Pancreas (tissue), 10 donors: Measurements from ENCODE around the gene IL12B. TPM values are rescaled to one million over a fixed set of nuclear protein-coding genes. Genes with fewer than 3 reads are reported as not detected.
A peak's percentile ranks its signal among the peaks of the same experiment; 100 is the strongest.

Source experiments
- ATAC-seq, 4 donors: fragments of 200-7000 bp; cut with Tn5 transposase; one replicate each; pipeline versions ENCODE4 v1.8.0 to v1.9.1; 2020; ENCODE audit warnings: mild to moderate bottlenecking in 4 of 4, moderate library complexity in 4 of 4
- DNase-seq, 6 donors: peaks; one replicate each; pipeline ENCODE4 v3.0.0-alpha.2; 2020
- FAIRE-seq: peaks from 2 replicates; lab custom pipeline; 2012; peaks lifted over from hg19 to GRCh38; lab: Jason Lieb, UNC
- H3K27ac ChIP-seq, 4 donors: fragments of 200-600 bp; sonication (generic); 1 replicate in 3 of 4; 2 replicates in 1 of 4; pipeline versions ENCODE4 v1.5.0 to v1.8.0; 2020
- H3K27me3 ChIP-seq, 4 donors: fragments of 200-600 bp; one replicate each; pipeline ENCODE4 v1.8.0; 2021
- H3K36me3 ChIP-seq, 3 donors: fragments of 200-600 bp; sonication (generic) in 1 of 3; one replicate each; pipeline versions ENCODE4 v1.5.0 to v1.8.0; 2020 to 2021
- H3K4me1 ChIP-seq, 3 donors: fragments of 200-600 bp; one replicate each; pipeline ENCODE4 v1.8.0; 2021
- H3K4me3 ChIP-seq, 4 donors: fragments of 200-600 bp; sonication (generic) in 2 of 4; one replicate each; pipeline versions ENCODE4 v1.5.0 to v1.8.0; 2020 to 2021
- H3K9me3 ChIP-seq, 4 donors: fragments of 200-600 bp; one replicate each; pipeline ENCODE4 v1.8.0; 2021
- WGBS, 2 donors: extraction: QIAGEN DNeasy Blood & Tissue Kit; methylation state at CpG; one replicate each; pipeline ENCODE4 v1.1.7; 2013; 5-methylcytosine and 5-hydroxymethylcytosine counted together
- intact Hi-C, 3 donors: fragments of 100-400 bp; cut with DNase I; formaldehyde crosslinking; loops; one replicate each; pipeline versions ENCODE4 v1.11.1 to v1.14.2; 2022
- polyA plus RNA-seq, 2 donors: library from polyadenylated mRNA; stranded (reverse); fragments of 200-250 nt; gene quantifications; one replicate each; pipeline ENCODE4 v1.2.3, GENCODE V29; 2013
- total RNA-seq, 6 donors: library from RNA; stranded (reverse); fragmentation: NEBNext Ultra II Directional in 4 of 6; extraction: Animal tissue kit (Norgen Biotek cat#: 25700) in 4 of 6; gene quantifications; one replicate each; pipeline versions ENCODE4 v1.2.1 to v1.2.4, GENCODE V29; 2021 to 2023
- TF ChIP-seq, protein P1 (sequence below), 4 donors: fragments of 200-600 bp; sonication (generic) in 3 of 4; IDR thresholded peaks; one replicate each; pipeline versions ENCODE4 v1.5.0 to v1.8.0; 2021; ENCODE audit warnings: antibody characterized with exemption in 4 of 4
- donor health status: healthy with polysubstance abuse.
- donor health status: DM: no; HTN: no; CAD: no; lungs with moderate emphysema.
- donor health status: DM: no; HTN: no; CAD: no.
- donor health status: control.
- donor health status: control.
- donor health status: Bipolar disorder and iron deficiency.
- donor health status: DM: yes; HTN: yes; CAD: no.
- donor health status: DM: no; HTN: no; CAD: no.
- donor health status: DM: no; HTN: no; CAD: no.
- donor health status: DM: yes; HTN: yes; CAD: no.

Gene IL12B
- total and polyA plus RNA-seq, 8 donors: not detected

DNA sequence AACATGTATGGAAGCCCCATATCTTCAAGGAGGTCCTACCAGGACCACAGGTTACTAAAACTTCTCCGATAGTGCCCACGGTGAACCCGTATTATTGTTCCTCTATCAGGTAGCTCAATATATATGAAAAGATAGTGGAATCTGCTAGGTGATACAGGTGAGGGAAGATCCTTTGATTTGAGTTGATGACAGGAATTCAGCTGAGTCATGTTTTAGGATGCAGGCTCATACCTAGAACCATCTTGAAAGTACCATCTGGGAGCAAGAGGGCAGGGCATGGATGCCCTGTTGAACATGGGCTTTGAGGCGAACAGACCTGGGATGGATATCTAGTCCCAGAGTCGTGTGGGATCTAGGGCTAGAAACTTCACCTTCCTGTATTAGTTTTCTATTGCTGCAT is 35.4 kb downstream of the IL12B start:
- no peak for ATAC-seq
- H3K27ac ChIP-seq: no peak overlapping the region
- no peak overlapping the region for H3K4me3 ChIP-seq
- WGBS, 2 donors: 85 to 91% methylated on average over 5 of the region's 5 CpGs
- H3K36me3 ChIP-seq: no peaks in the 10 kb centered on the region
- no peaks in the 10 kb centered on the region for H3K9me3 ChIP-seq
- DNase-seq: no peak
- TF ChIP-seq, protein P1, sequence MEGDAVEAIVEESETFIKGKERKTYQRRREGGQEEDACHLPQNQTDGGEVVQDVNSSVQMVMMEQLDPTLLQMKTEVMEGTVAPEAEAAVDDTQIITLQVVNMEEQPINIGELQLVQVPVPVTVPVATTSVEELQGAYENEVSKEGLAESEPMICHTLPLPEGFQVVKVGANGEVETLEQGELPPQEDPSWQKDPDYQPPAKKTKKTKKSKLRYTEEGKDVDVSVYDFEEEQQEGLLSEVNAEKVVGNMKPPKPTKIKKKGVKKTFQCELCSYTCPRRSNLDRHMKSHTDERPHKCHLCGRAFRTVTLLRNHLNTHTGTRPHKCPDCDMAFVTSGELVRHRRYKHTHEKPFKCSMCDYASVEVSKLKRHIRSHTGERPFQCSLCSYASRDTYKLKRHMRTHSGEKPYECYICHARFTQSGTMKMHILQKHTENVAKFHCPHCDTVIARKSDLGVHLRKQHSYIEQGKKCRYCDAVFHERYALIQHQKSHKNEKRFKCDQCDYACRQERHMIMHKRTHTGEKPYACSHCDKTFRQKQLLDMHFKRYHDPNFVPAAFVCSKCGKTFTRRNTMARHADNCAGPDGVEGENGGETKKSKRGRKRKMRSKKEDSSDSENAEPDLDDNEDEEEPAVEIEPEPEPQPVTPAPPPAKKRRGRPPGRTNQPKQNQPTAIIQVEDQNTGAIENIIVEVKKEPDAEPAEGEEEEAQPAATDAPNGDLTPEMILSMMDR (IDR thresholded peaks at IDR 0.05): no peak
- no peaks in the 10 kb centered on the region for H3K4me1 ChIP-seq
- H3K27me3 ChIP-seq: no peaks in the 10 kb centered on the region
- intact Hi-C loops: no loop called here
- FAIRE-seq: no peak

DNA sequence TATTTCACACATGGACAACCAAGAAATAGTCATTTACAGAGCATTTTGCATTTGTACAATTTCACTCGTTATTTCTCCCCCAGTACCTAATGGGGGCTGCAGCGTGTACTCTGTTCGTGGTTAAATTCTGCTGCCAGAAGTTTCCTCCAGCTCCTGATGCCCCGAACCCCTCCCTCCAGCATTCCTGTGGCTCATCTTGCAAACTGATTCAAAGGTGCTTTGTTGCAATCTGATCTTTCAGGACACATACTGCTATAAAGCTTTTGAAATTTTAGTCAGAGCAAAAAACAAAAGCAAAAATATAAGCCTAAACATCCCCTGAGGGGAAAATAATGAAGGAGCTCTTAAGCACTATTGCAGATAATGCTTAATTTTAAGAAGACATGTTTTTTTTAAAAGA is 39.5 kb downstream of the IL12B start:
- H3K27me3 ChIP-seq: no peaks in the 10 kb centered on the region
- TF ChIP-seq, protein P1 (IDR thresholded peaks at IDR 0.05): no peak
- ATAC-seq (no peak), FAIRE-seq (no peak), DNase-seq (no peak)
- WGBS, 2 donors: 72 to 80% methylated on average over 4 of the region's 4 CpGs
- no peak overlapping the region for H3K4me3 ChIP-seq
- intact Hi-C loops: no loop called here
- H3K27ac ChIP-seq: no peak overlapping the region
- no peaks in the 10 kb centered on the region for H3K4me1 ChIP-seq
- no peaks in the 10 kb centered on the region for H3K36me3 ChIP-seq
- H3K9me3 ChIP-seq: no peaks in the 10 kb centered on the region

DNA sequence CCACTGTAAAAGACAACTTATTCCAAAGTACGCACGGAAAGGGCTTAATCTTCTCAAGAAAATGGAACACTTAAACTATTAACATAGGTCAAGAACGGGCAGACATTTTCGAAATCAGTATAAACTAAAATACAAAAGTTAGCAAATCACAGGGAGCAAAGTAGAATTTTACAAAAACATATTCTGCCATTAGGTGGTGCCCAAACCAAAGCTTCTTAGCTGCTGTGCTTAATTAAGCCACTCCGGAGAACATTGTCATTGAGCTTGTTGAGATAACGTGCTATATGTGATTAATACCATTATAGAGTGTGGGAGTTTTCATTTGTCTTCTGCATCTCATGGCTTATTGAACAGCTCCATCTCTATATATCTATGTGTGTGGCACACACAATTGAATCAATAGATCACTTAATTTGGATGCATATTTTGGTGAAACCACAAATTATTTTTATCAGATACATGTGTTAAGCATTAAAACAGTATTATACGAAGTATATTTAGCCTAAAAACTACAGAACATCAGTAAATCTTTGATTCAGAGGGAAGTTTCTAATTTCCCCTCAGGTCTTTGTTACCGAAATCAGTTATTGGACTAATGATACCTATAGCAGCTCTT is 43.8 kb downstream of the IL12B start:
- WGBS, 2 donors: 54 to 61% methylated on average over 8 of the region's 8 CpGs
- H3K27ac ChIP-seq: no peak overlapping the region
- FAIRE-seq (no peak), ATAC-seq (peak in 2 of 4 donors; percentile 51 to 68), DNase-seq (no peak)
- TF ChIP-seq, protein P1 (IDR thresholded peaks at IDR 0.05): no peak
- no peaks in the 10 kb centered on the region for H3K36me3 ChIP-seq
- no peak overlapping the region for H3K4me3 ChIP-seq
- no peaks in the 10 kb centered on the region for H3K4me1 ChIP-seq
- H3K27me3 ChIP-seq: no peaks in the 10 kb centered on the region
- no peaks in the 10 kb centered on the region for H3K9me3 ChIP-seq
- intact Hi-C loops: no loop called here

DNA sequence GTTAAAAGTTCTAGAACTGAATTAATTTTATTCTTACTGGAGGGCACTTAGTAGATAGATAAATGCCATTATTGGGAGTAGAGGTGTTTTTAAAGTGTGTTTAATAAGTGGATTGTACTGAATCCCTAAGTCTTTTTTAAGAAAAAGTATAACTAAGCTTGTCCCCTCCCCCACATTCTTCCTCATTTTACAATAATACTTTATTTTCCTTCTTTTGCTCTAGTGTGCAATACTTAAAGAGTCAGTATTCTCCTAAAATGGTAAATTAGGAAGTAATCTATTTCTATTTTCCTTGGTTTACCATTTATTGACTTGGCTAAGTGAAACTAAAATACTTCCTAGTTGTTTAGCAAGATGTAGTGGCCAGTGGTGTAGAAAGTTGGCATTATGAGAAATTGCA is 55.6 kb downstream of the IL12B start:
- no peaks in the 10 kb centered on the region for H3K4me1 ChIP-seq
- H3K27ac ChIP-seq: no peak overlapping the region
- DNase-seq (no peak), FAIRE-seq (no peak), ATAC-seq (no peak)
- no peaks in the 10 kb centered on the region for H3K27me3 ChIP-seq
- peaks cover 0 to 4% (median 0%) of the 10 kb centered on the region in 4 donors for H3K9me3 ChIP-seq
- H3K36me3 ChIP-seq: peaks cover 0 to 17% (median 8%) of the 10 kb centered on the region in 3 donors
- no peak overlapping the region for H3K4me3 ChIP-seq
- intact Hi-C loops: no loop called here
- TF ChIP-seq, protein P1 (IDR thresholded peaks at IDR 0.05): no peak

DNA sequence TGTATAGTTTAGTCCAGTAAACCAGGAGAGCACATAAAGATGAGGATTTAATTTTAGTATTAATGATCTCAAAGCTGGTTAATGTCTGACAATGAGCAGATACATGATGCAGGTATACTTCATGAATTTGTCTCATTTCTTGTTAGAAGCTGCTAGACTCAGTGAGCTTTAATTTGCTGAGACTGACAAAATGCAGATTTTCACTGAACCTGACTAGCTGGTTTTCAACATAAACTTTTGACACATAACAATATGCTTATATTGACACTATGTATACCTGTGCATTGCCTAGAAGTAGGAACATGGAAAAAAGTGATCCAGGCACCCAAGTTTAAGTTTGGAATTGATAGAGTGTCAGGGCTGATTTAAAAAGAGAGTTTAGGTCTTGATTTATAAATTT is 56.4 kb downstream of the IL12B start:
- no peak for FAIRE-seq
- peaks cover 0 to 4% (median 0%) of the 10 kb centered on the region in 4 donors for H3K9me3 ChIP-seq
- H3K27ac ChIP-seq: no peak overlapping the region
- H3K27me3 ChIP-seq: no peaks in the 10 kb centered on the region
- H3K36me3 ChIP-seq: peaks cover 0 to 12% (median 8%) of the 10 kb centered on the region in 3 donors
- ATAC-seq: no peak
- no peaks in the 10 kb centered on the region for H3K4me1 ChIP-seq
- intact Hi-C loops: no loop called here
- no peak for DNase-seq
- H3K4me3 ChIP-seq: no peak overlapping the region
- TF ChIP-seq, protein P1 (IDR thresholded peaks at IDR 0.05): no peak
